Common myeloid progenitor, CD34-positive (primary cell): ENCODE measurements around the gene DRAM1.
"Not testable (repeated sequence)": the region's sequence is repeated elsewhere in the genome, so short reads cannot be mapped to it uniquely, and the experiment has no call there.

Experiments
- CTCF ChIA-PET: fragments of 350-600 bp; sonication (Branson Sonifier 250); formaldehyde crosslinking; loops from one replicate; lab custom pipeline; 2021; ENCODE audit warnings: antibody characterized with exemption; lab: Charles Lee
- POLR2A ChIA-PET: fragments of 350-600 bp; sonication (Branson Sonifier 250); formaldehyde crosslinking; loops from one replicate; lab custom pipeline; 2021; ENCODE audit warnings: antibody characterized with exemption; lab: Charles Lee
- DNase-seq, 3 donors: peaks; one replicate each; pipeline versions ENCODE4 v3.0.0 to v3.0.0-alpha.2; 2013
- H3K27ac ChIP-seq, 2 experiments: 1 replicate in 1 of 2; 2 replicates in 1 of 2; pipeline ENCODE4 v1.7.0; 2013; ENCODE audit warnings: inconsistent platforms in 2 of 2, low read length in 2 of 2, mild to moderate bottlenecking in 2 of 2, low read depth in 1 of 2, moderate library complexity in 1 of 2; ENCODE audit not compliant: severe bottlenecking in 2 of 2, insufficient read depth in 1 of 2, poor library complexity in 1 of 2
- H3K27me3 ChIP-seq, 5 experiments: replicated peaks in 2 of 5; 1 replicate in 3 of 5; 2 replicates in 2 of 5; pipeline versions ENCODE4 v1.6.1 to v1.7.0; 2013; ENCODE audit warnings: low read length in 4 of 5, mild to moderate bottlenecking in 2 of 5, moderate library complexity in 2 of 5, inconsistent platforms in 1 of 5; ENCODE audit not compliant: insufficient read depth in 5 of 5, control insufficient read depth in 4 of 5
- H3K36me3 ChIP-seq, 4 experiments: 1 replicate in 2 of 4; 2 replicates in 2 of 4; pipeline versions ENCODE4 v1.6.1 to v1.7.0; 2013; ENCODE audit warnings: low read length in 3 of 4, control low read depth in 1 of 4, mild to moderate bottlenecking in 1 of 4; ENCODE audit not compliant: control insufficient read depth in 4 of 4, insufficient read depth in 4 of 4
- H3K4me1 ChIP-seq, 4 experiments: 1 replicate in 3 of 4; 2 replicates in 1 of 4; pipeline versions ENCODE4 v1.6.1 to v1.7.1; 2013; ENCODE audit warnings: low read length in 3 of 4, mild to moderate bottlenecking in 3 of 4, control low read depth in 1 of 4, inconsistent platforms in 1 of 4, moderate library complexity in 1 of 4; ENCODE audit not compliant: control insufficient read depth in 4 of 4, insufficient read depth in 4 of 4; ENCODE audit errors: control extremely low read depth in 1 of 4
- H3K4me3 ChIP-seq, 7 experiments: 1 replicate in 4 of 7; 2 replicates in 3 of 7; pipeline versions ENCODE4 v1.5.1 to v1.7.0; 2013; ENCODE audit warnings: mild to moderate bottlenecking in 7 of 7, low read length in 6 of 7, moderate library complexity in 6 of 7, inconsistent platforms in 2 of 7, low read depth in 2 of 7, control low read depth in 1 of 7; ENCODE audit not compliant: insufficient read depth in 4 of 7, control insufficient read depth in 1 of 7; ENCODE audit errors: extremely low read depth in 1 of 7
- H3K9me3 ChIP-seq, 5 experiments: 1 replicate in 4 of 5; 2 replicates in 1 of 5; pipeline versions ENCODE4 v1.6.1 to v1.7.1; 2013; ENCODE audit warnings: low read length in 4 of 5, mild to moderate bottlenecking in 2 of 5, inconsistent platforms in 1 of 5, low read depth in 1 of 5, moderate library complexity in 1 of 5; ENCODE audit not compliant: control insufficient read depth in 4 of 5, insufficient read depth in 2 of 5; ENCODE audit errors: control extremely low read depth in 1 of 5
- WGBS: methylation state at CpG from one replicate; pipeline ENCODE4 v1.1.5; 2013; ENCODE audit not compliant: insufficient coverage; 5-methylcytosine and 5-hydroxymethylcytosine counted together

The DRAM1 gene

GRCh38 chr12:101867619-101868018, 9.8 kb upstream of the DRAM1 start:
- H3K27ac ChIP-seq, H3K4me1 ChIP-seq, H3K27me3 ChIP-seq, DNase-seq, H3K4me3 ChIP-seq, H3K36me3 ChIP-seq, POLR2A ChIA-PET, H3K9me3 ChIP-seq: not testable (repeated sequence)
- CTCF ChIA-PET: interaction anchor here (0.7 to 2.7 kb wide), 4 partner anchors 10 to 29 kb away, joined by 3 to 11 read pairs (median 3); partner anchors contain the start of gene DRAM1
- no CpG with 5 or more reads among the region's 3 CpGs for WGBS

- ChIA-PET CTCF (no interaction called here), POLR2A (interaction anchor here (0.6 kb wide), 1 partner anchor 111 kb away, joined by 3 read pairs; no protein-coding TSS in a partner anchor)
- peaks cover 3 to 14% (median 7%) of the 10 kb centered on the region in 4 experiments for H3K4me1 ChIP-seq
- DNase-seq: no peak
- H3K9me3 ChIP-seq: no peaks in the 10 kb centered on the region
- no peaks in the 10 kb centered on the region for H3K27me3 ChIP-seq
- H3K4me3 ChIP-seq: no peak overlapping the region
- no peak overlapping the region for H3K27ac ChIP-seq
- no peaks in the 10 kb centered on the region for H3K36me3 ChIP-seq
- WGBS: 100% methylated on average over 1 of the region's 1 CpG
Observed at GRCh38 chr12:101870925-101871324, 6.5 kb upstream of the DRAM1 start.

DNA sequence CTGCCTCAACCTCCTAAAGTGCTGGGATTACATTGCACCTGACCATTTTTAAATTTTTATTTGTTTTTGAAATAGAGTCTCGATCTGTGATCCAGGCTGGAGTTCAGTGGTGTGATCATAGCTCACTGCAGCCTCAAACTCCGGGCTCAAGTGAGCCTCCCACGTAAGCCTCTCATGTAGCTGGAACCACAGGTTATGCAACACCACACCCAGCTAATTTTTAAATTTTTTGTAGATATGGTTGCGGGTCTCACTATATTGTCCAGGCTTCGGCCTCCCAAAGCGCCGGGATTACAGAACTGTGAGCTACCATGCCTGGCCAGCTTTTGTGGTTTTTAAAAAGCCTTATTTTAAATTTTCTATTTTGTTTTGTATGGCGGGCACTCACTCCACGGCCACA, 2.2 kb upstream of the DRAM1 start:
- DNase-seq: no peak
- Histone ChIP-seq H3K27ac (peak overlapping the region in 1 of 2 experiments; percentile 43), H3K4me3 (no peak overlapping the region), H3K4me1 (peaks cover 15 to 42% (median 28%) of the 10 kb centered on the region in 4 experiments), H3K36me3 (no peaks in the 10 kb centered on the region), H3K27me3 (no peaks in the 10 kb centered on the region), H3K9me3 (no peaks in the 10 kb centered on the region)
- WGBS: 94% methylated on average over 5 of the region's 9 CpGs
- POLR2A ChIA-PET: no interaction called here
- CTCF ChIA-PET: interaction anchor here (0.8 to 1.8 kb wide), 7 partner anchors 9 to 92 kb away, joined by 3 to 8 read pairs (median 3); no protein-coding TSS in a partner anchor

- no peaks in the 10 kb centered on the region for H3K9me3 ChIP-seq
- peak overlapping the region; percentile 77 to 89 for H3K27ac ChIP-seq
- peaks cover 15 to 50% (median 30%) of the 10 kb centered on the region in 4 experiments for H3K4me1 ChIP-seq
- whole genome bisulfite sequencing: 86% methylated on average over 3 of the region's 9 CpGs
- no peaks in the 10 kb centered on the region for H3K27me3 ChIP-seq
- ChIA-PET POLR2A (no interaction called here), CTCF (no interaction called here)
- H3K4me3 ChIP-seq: peak overlapping the region in 5 of 7 experiments; percentile 83 to 99 (median 96)
- DNase-seq: peak in 2 of 3 donors; percentile 32 to 37
- peaks cover 0 to 8% (median 2%) of the 10 kb centered on the region in 4 experiments for H3K36me3 ChIP-seq
Observed at GRCh38 chr12:101876322-101876860, 989 bp upstream of the DRAM1 start.

DNA sequence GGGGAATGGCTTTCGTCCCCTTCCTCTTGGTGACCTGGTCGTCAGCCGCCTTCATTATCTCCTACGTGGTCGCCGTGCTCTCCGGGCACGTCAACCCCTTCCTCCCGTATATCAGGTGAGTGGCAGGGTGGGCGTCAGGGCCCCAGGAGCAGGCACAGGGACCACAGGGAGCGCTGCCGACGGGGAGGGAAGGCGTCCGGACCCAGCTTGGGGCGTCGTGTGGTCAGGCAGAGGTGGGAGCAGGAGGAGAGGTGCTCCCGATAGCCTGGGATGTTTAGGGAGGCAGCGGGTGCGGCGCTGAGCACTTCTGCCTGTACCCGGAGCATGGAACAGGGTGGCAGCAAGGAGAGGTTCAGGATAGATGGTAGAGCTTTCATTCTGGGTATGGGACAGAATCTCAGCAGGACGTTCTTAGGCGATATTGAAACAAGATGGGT, 444 bp downstream of the DRAM1 start:
- Histone ChIP-seq H3K4me3 (peak overlapping the region; percentile 79 to 99 (median 91)), H3K27me3 (no peaks in the 10 kb centered on the region), H3K27ac (peak overlapping the region; percentile 77 to 89), H3K9me3 (no peaks in the 10 kb centered on the region), H3K4me1 (peaks cover 15 to 55% (median 30%) of the 10 kb centered on the region in 4 experiments), H3K36me3 (peaks cover 0 to 11% (median 2%) of the 10 kb centered on the region in 4 experiments)
- ChIA-PET CTCF (interaction anchor here (0.7 to 1.7 kb wide), 9 partner anchors 9 to 40 kb away, joined by 3 to 7 read pairs (median 3); no protein-coding TSS in a partner anchor), POLR2A (interaction anchor here (0.8 to 1.1 kb wide), 2 partner anchors 38 to 47 kb away, joined by 3 to 4 read pairs; partner anchors contain the start of gene GNPTAB)
- 0% methylated on average over 9 of the region's 24 CpGs for WGBS
- peak in 1 of 3 donors; percentile 27 for DNase-seq

DNA sequence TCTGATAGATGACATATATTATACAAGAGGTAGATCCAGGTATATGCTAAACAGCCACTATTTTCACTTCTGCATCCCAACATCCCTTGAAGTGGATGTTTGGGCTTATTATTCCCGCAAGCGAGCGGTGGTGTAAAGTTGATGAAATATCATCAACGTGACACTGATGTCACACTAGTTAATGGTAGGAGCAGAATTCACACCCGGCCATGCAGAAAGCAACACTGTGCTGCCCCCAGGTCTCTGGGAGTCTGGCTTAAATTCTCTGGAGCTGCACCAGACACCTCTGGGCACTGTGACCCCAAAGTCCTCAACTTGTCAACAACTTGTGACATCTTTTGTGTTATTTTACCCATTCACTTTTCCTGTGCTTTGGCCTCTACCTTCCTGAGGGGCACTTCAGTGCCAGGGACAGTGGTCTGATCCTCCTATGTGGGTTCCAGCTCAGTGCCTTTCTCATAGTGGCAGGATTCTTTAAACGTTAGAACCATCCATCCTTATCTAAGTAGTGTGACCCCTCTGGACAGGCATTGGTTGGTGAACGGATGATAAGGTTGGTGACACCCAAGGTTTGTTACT, 952 bp downstream of the DRAM1 start:
- peaks cover 15 to 55% (median 30%) of the 10 kb centered on the region in 4 experiments for H3K4me1 ChIP-seq
- WGBS: 0% methylated on average over 1 of the region's 7 CpGs
- peaks cover 0 to 11% (median 2%) of the 10 kb centered on the region in 4 experiments for H3K36me3 ChIP-seq
- no peaks in the 10 kb centered on the region for H3K27me3 ChIP-seq
- H3K4me3 ChIP-seq: peak overlapping the region; percentile 79 to 99 (median 91)
- DNase-seq: peak in 2 of 3 donors; percentile 32 to 48
- POLR2A ChIA-PET: interaction anchor here (1.1 kb wide), 1 partner anchor 38 kb away, joined by 3 read pairs; no protein-coding TSS in a partner anchor
- peak overlapping the region; percentile 77 to 89 for H3K27ac ChIP-seq
- no peaks in the 10 kb centered on the region for H3K9me3 ChIP-seq
- CTCF ChIA-PET: interaction anchor here (0.7 to 1.7 kb wide), 7 partner anchors 9 to 23 kb away, joined by 3 to 7 read pairs (median 3); no protein-coding TSS in a partner anchor
